WTC11 (cell line): ENCODE measurements around the gene C1QTNF8. TPM values are rescaled to one million over a fixed set of nuclear protein-coding genes. Genes with fewer than 3 reads are reported as not detected.
A peak's percentile ranks its signal among the peaks of the same experiment; 100 is the strongest.

Experiments
- ATAC-seq: fragments of 200-7000 bp; cut with Tn5 transposase; 2 replicates; pipeline ENCODE4 v1.10.0; 2021; ENCODE audit warnings: mild to moderate bottlenecking, moderate library complexity
- CTCF ChIA-PET: fragments of 300-600 bp; sonication (Branson Sonifier 250); formaldehyde crosslinking; loops from one replicate; lab custom pipeline; 2021; ENCODE audit warnings: antibody characterized with exemption; lab: Charles Lee
- POLR2A ChIA-PET: fragments of 350-600 bp; sonication (Branson Sonifier 250); formaldehyde crosslinking; loops from one replicate; lab custom pipeline; 2021; ENCODE audit warnings: antibody characterized with exemption; lab: Charles Lee
- DNase-seq: peaks from one replicate; pipeline ENCODE4 v3.0.0; 2021; ENCODE audit warnings: low spot score
- H3K27ac Mint-ChIP-seq: 2 replicates; pipeline ENCODE4 v1.8.0; 2021; ENCODE audit warnings: mixed read lengths
- H3K27me3 Mint-ChIP-seq: 2 replicates; pipeline ENCODE4 v1.8.0; 2021; ENCODE audit warnings: low read depth, mild to moderate bottlenecking, moderate library complexity, mixed read lengths
- H3K36me3 Mint-ChIP-seq: 2 replicates; pipeline ENCODE4 v1.8.0; 2021; ENCODE audit warnings: mixed read lengths
- H3K4me1 Mint-ChIP-seq: 2 replicates; pipeline ENCODE4 v1.8.0; 2022; ENCODE audit warnings: mixed read lengths
- H3K4me3 Mint-ChIP-seq: 2 replicates; pipeline ENCODE4 v1.8.0; 2021; ENCODE audit warnings: mild to moderate bottlenecking, moderate library complexity, mixed read lengths
- H3K9me3 Mint-ChIP-seq: 2 replicates; pipeline ENCODE4 v1.8.0; 2021; ENCODE audit warnings: mixed read lengths
- CREB1 ChIP-seq: sonication (generic); formaldehyde crosslinking; IDR thresholded peaks from 2 replicates; pipeline ENCODE4 v1.8.0; 2023; ENCODE audit warnings: mild to moderate bottlenecking, missing genetic modification reagents
- FOXJ3 ChIP-seq: sonication (generic); formaldehyde crosslinking; IDR thresholded peaks from 2 replicates; pipeline ENCODE4 v1.9.0; 2021; ENCODE audit warnings: missing genetic modification reagents, mild to moderate bottlenecking, borderline replicate concordance
- GRHL2 ChIP-seq: fragments of 250-450 bp; sonication (Bioruptor Pico); IDR thresholded peaks from 2 replicates; pipeline ENCODE4 v1.8.0; 2022; ENCODE audit warnings: mild to moderate bottlenecking, moderate library complexity; ENCODE audit not compliant: insufficient replicate concordance, severe bottlenecking
- HMGA2 ChIP-seq: fragments of 250-450 bp; sonication (Bioruptor Pico); IDR thresholded peaks from 2 replicates; pipeline ENCODE4 v1.4.0; 2021; ENCODE audit warnings: mild to moderate bottlenecking, moderate library complexity
- JAZF1 ChIP-seq: fragments of 250-450 bp; sonication (Bioruptor Pico); IDR thresholded peaks from 2 replicates; pipeline ENCODE4 v1.9.0; 2021; ENCODE audit warnings: moderate library complexity, mild to moderate bottlenecking, inconsistent platforms
- NR3C1 ChIP-seq: sonication (generic); formaldehyde crosslinking; conservative IDR thresholded peaks from 2 replicates; pipeline ENCODE4 v1.8.1; 2023; ENCODE audit warnings: low read depth, mild to moderate bottlenecking, missing genetic modification reagents
- SOX15 ChIP-seq: fragments of 250-450 bp; sonication (Bioruptor Pico); IDR thresholded peaks from 2 replicates; pipeline ENCODE4 v1.9.0; 2021; ENCODE audit warnings: mild to moderate bottlenecking
- SP1 ChIP-seq: sonication (generic); formaldehyde crosslinking; conservative IDR thresholded peaks from 2 replicates; pipeline ENCODE4 v1.8.1; 2022; ENCODE audit warnings: missing genetic modification reagents
- TP53 ChIP-seq: sonication (generic); formaldehyde crosslinking; IDR thresholded peaks from 2 replicates; pipeline ENCODE4 v1.8.1; 2023; ENCODE audit warnings: mild to moderate bottlenecking, missing genetic modification reagents
- USF2 ChIP-seq: sonication (generic); formaldehyde crosslinking; IDR thresholded peaks from 2 replicates; pipeline ENCODE4 v1.8.1; 2023; ENCODE audit warnings: mild to moderate bottlenecking, missing genetic modification reagents, moderate library complexity
- ZNF121 ChIP-seq: sonication (generic); formaldehyde crosslinking; IDR thresholded peaks from 2 replicates; pipeline ENCODE4 v1.8.0; 2023; ENCODE audit warnings: missing genetic modification reagents
- ZNF263 ChIP-seq: sonication (generic); formaldehyde crosslinking; IDR thresholded peaks from 2 replicates; pipeline ENCODE4 v1.8.1; 2022; ENCODE audit warnings: low read depth, mild to moderate bottlenecking, moderate library complexity, missing genetic modification reagents
- ZNF396 ChIP-seq: fragments of 250-450 bp; sonication (Bioruptor Pico); IDR thresholded peaks from 2 replicates; pipeline ENCODE4 v1.8.0; 2021; ENCODE audit warnings: mild to moderate bottlenecking, moderate library complexity, borderline replicate concordance
- ZNF532 ChIP-seq: fragments of 250-450 bp; sonication (Bioruptor Pico); IDR thresholded peaks from 2 replicates; pipeline ENCODE4 v1.9.0; 2021; ENCODE audit warnings: mild to moderate bottlenecking, borderline replicate concordance
- total RNA-seq: library from RNA; stranded (reverse); gene quantifications from 3 replicates; pipeline ENCODE4 v1.2.3, GENCODE V29; 2021
- TF ChIP-seq, protein P1 (sequence below): sonication (generic); formaldehyde crosslinking; IDR thresholded peaks from 2 replicates; pipeline ENCODE4 v1.8.1; 2023; ENCODE audit warnings: mild to moderate bottlenecking, missing genetic modification reagents, borderline replicate concordance
- TF ChIP-seq, protein P2 (sequence below): sonication (generic); formaldehyde crosslinking; IDR thresholded peaks from 2 replicates; pipeline ENCODE4 v1.8.1; 2023; ENCODE audit warnings: mild to moderate bottlenecking, moderate library complexity, missing genetic modification reagents
- TF ChIP-seq, protein P3 (sequence below): sonication (generic); formaldehyde crosslinking; IDR thresholded peaks from 2 replicates; pipeline ENCODE4 v1.8.0; 2023; ENCODE audit warnings: missing genetic modification reagents

Gene C1QTNF8
- total RNA-seq, 1 experiment from 2014 or later, result 0.13 TPM

GRCh38 chr16:1048442-1049112 lies 47.5 kb downstream of the C1QTNF8 start (continued):
- TF ChIP-seq, protein P1, sequence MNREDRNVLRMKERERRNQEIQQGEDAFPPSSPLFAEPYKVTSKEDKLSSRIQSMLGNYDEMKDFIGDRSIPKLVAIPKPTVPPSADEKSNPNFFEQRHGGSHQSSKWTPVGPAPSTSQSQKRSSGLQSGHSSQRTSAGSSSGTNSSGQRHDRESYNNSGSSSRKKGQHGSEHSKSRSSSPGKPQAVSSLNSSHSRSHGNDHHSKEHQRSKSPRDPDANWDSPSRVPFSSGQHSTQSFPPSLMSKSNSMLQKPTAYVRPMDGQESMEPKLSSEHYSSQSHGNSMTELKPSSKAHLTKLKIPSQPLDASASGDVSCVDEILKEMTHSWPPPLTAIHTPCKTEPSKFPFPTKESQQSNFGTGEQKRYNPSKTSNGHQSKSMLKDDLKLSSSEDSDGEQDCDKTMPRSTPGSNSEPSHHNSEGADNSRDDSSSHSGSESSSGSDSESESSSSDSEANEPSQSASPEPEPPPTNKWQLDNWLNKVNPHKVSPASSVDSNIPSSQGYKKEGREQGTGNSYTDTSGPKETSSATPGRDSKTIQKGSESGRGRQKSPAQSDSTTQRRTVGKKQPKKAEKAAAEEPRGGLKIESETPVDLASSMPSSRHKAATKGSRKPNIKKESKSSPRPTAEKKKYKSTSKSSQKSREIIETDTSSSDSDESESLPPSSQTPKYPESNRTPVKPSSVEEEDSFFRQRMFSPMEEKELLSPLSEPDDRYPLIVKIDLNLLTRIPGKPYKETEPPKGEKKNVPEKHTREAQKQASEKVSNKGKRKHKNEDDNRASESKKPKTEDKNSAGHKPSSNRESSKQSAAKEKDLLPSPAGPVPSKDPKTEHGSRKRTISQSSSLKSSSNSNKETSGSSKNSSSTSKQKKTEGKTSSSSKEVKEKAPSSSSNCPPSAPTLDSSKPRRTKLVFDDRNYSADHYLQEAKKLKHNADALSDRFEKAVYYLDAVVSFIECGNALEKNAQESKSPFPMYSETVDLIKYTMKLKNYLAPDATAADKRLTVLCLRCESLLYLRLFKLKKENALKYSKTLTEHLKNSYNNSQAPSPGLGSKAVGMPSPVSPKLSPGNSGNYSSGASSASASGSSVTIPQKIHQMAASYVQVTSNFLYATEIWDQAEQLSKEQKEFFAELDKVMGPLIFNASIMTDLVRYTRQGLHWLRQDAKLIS (CRISPR knock-in tag), result no peak
- TF ChIP-seq ZNF396 (CRISPR knock-in tag), result no peak
- TF ChIP-seq HMGA2 (CRISPR knock-in tag), result no peak
- no peak for TF ChIP-seq GRHL2 (CRISPR knock-in tag)
- TF ChIP-seq ZNF263 (CRISPR knock-in tag), result no peak
- TF ChIP-seq SP1 (CRISPR knock-in tag), result peak; percentile 70
- no peak for TF ChIP-seq FOXJ3 (CRISPR knock-in tag)
- TF ChIP-seq, protein P2, sequence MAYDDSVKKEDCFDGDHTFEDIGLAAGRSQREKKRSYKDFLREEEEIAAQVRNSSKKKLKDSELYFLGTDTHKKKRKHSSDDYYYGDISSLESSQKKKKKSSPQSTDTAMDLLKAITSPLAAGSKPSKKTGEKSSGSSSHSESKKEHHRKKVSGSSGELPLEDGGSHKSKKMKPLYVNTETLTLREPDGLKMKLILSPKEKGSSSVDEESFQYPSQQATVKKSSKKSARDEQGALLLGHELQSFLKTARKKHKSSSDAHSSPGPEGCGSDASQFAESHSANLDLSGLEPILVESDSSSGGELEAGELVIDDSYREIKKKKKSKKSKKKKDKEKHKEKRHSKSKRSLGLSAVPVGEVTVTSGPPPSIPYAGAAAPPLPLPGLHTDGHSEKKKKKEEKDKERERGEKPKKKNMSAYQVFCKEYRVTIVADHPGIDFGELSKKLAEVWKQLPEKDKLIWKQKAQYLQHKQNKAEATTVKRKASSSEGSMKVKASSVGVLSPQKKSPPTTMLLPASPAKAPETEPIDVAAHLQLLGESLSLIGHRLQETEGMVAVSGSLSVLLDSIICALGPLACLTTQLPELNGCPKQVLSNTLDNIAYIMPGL (CRISPR knock-in tag), result no peak
- TF ChIP-seq, protein P3, sequence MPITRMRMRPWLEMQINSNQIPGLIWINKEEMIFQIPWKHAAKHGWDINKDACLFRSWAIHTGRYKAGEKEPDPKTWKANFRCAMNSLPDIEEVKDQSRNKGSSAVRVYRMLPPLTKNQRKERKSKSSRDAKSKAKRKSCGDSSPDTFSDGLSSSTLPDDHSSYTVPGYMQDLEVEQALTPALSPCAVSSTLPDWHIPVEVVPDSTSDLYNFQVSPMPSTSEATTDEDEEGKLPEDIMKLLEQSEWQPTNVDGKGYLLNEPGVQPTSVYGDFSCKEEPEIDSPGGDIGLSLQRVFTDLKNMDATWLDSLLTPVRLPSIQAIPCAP, result no peak

DNA sequence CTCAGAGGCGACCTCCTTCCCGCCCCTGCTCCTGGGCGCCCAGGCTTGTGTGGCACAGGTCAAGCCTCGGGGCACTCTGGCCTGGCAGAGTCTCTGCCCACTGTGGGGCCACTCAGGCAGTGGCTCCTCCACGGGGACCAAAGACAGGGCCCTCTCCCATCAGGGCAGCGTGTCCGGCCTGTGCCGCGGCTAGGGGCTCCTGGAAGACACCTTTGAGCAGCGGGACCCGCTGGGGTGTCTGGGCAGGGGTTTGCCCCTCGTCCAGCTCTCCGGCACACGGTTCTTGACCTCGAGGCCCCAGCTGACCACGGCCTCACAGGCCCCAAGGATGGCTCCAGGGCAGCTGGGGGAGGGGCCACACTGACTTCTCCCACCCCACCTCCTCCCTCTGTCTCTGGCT lies 48.2 kb downstream of the C1QTNF8 start:
- POLR2A ChIA-PET, result no interaction called here
- H3K4me1 Mint-ChIP-seq, result no peaks in the 10 kb centered on the region
- ATAC-seq, result no peak

More for the DNA sequence above, 48.2 kb downstream of the C1QTNF8 start:
- DNase-seq, result no peak
- CTCF ChIA-PET, result interaction anchor here (0.6 to 2.3 kb wide), 6 partner anchors 10 to 346 kb away, joined by 3 to 18 read pairs (median 4); partner anchors contain the start of gene SOX8
- Mint-ChIP-seq H3K36me3 (no peaks in the 10 kb centered on the region), H3K9me3 (no peaks in the 10 kb centered on the region), H3K27ac (no peak overlapping the region), H3K27me3 (no peaks in the 10 kb centered on the region), H3K4me3 (no peak overlapping the region)
- no peak for TF ChIP-seq CREB1
- no peak for TF ChIP-seq TP53 (CRISPR knock-in tag)
- TF ChIP-seq ZNF532 (CRISPR knock-in tag), result no peak
- TF ChIP-seq USF2 (CRISPR knock-in tag), result no peak
- TF ChIP-seq JAZF1 (CRISPR knock-in tag), result no peak
- TF ChIP-seq SOX15 (CRISPR knock-in tag), result no peak
- no peak for TF ChIP-seq NR3C1 (CRISPR knock-in tag)
- no peak for TF ChIP-seq ZNF121 (CRISPR knock-in tag)
